Thyroid gland (tissue), 4 donors: ENCODE results near the gene ST3GAL3. TPM values are rescaled to one million over a fixed set of nuclear protein-coding genes. Genes with fewer than 3 reads are reported as not detected.

Source experiments
- DNase-seq, 2 donors: peaks; one replicate each; pipeline ENCODE4 v3.0.0-alpha.2; 2019
- H3K27ac ChIP-seq, 3 donors: fragments of 200-600 bp; sonication (generic); 1 replicate in 2 of 3; 2 replicates in 1 of 3; pipeline ENCODE4 v1.5.1; 2016 to 2019; ENCODE audit warnings: mild to moderate bottlenecking in 1 of 3, moderate library complexity in 1 of 3
- H3K27me3 ChIP-seq: fragments of 200-600 bp; sonication (generic); one replicate; pipeline ENCODE4 v1.5.1; 2019
- H3K36me3 ChIP-seq, 2 donors: fragments of 200-600 bp; sonication (generic); one replicate each; pipeline ENCODE4 v1.5.1; 2016 to 2019
- H3K4me1 ChIP-seq, 2 donors: fragments of 200-600 bp; sonication (generic); one replicate each; pipeline ENCODE4 v1.5.1; 2017 to 2019
- H3K4me3 ChIP-seq, 3 donors: fragments of 200-600 bp; sonication (generic); replicated peaks in 1 of 3; 1 replicate in 2 of 3; 2 replicates in 1 of 3; pipeline ENCODE4 v1.5.1; 2016; ENCODE audit warnings: mild to moderate bottlenecking in 1 of 3
- H3K9me3 ChIP-seq: fragments of 200-600 bp; sonication (generic); one replicate; pipeline ENCODE4 v1.5.1; 2017
- POLR2A ChIP-seq, 2 donors: fragments of 450-650 bp; IDR thresholded peaks; one replicate each; pipeline ENCODE4 v1.6.1; 2017; ENCODE audit warnings: antibody characterized with exemption in 2 of 2, mild to moderate bottlenecking in 2 of 2, moderate library complexity in 1 of 2
- WGBS, 2 donors: methylation state at CpG; one replicate each; pipeline ENCODE4 v1.1.5; 2017; 5-methylcytosine and 5-hydroxymethylcytosine counted together
- intact Hi-C: fragments of 100-400 bp; cut with DNase I; formaldehyde crosslinking; loops from one replicate; pipeline ENCODE4 v1.15.1; 2023
- total RNA-seq, 4 donors: library from RNA; depleted of rRNA; stranded (reverse); fragments of >200 nt; gene quantifications; one replicate each; pipeline ENCODE4 v1.2.3, GENCODE V29; 2016
- TF ChIP-seq, protein P1 (sequence below), 6 experiments: fragments of 200-600 bp in 3 of 6; fragments of 450-650 bp in 3 of 6; sonication (generic) in 3 of 6; IDR thresholded peaks; one replicate each; pipeline ENCODE4 v1.5.1; 2016 to 2019; ENCODE audit warnings: antibody characterized with exemption in 6 of 6, mild to moderate bottlenecking in 2 of 6, inconsistent platforms in 1 of 6, moderate library complexity in 1 of 6

ST3GAL3 gene
- total RNA-seq, 4 donors from 2014 or later: 12.1 to 17.7 (median 14.3) TPM

DNA sequence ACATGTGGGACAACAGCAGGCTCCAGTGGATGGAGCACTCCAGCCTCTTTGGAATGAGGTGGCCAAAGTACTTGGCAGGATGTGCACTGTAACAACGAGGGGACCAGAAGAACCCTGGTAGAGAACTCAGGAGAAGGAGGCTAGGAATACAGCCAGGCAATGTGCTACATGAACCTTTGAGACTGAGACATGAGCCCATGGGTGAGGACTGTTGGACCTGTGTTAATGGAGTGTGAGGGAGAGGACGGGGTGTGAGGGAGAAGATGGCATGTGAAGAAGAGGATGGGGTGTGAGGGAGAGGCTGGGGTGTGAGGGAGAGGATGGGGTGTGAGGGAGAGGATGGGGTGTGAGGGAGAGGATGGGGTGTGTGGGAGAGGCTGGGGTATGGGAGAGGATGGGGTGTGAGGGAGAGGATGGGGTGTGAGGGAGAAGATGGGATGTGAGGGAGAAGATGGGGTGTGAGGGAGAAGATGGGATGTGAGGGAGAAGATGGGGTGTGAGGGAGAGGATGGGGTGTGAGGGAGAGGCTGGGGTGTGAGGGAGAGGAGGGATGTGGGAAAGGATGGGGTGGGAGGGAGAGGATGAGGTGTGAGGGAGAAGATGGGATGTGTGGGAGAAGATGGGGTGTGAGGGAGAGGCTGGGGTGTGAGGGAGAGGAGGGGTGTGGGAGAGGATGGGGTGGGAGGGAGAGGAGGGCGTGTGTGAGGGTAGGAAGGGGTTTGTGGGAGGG is 164.0 kb downstream of the ST3GAL3 start:
- DNase-seq: no peak
- no peaks in the 10 kb centered on the region for H3K36me3 ChIP-seq
- 57 to 77% methylated on average over 3 of the region's 3 CpGs for WGBS, 2 donors
- H3K4me1 ChIP-seq: peaks cover 0 to 11% of the 10 kb centered on the region in 2 donors
- no peak overlapping the region for H3K4me3 ChIP-seq
- TF ChIP-seq POLR2A (IDR thresholded peaks at IDR 0.05): no peak
- TF ChIP-seq, protein P1, sequence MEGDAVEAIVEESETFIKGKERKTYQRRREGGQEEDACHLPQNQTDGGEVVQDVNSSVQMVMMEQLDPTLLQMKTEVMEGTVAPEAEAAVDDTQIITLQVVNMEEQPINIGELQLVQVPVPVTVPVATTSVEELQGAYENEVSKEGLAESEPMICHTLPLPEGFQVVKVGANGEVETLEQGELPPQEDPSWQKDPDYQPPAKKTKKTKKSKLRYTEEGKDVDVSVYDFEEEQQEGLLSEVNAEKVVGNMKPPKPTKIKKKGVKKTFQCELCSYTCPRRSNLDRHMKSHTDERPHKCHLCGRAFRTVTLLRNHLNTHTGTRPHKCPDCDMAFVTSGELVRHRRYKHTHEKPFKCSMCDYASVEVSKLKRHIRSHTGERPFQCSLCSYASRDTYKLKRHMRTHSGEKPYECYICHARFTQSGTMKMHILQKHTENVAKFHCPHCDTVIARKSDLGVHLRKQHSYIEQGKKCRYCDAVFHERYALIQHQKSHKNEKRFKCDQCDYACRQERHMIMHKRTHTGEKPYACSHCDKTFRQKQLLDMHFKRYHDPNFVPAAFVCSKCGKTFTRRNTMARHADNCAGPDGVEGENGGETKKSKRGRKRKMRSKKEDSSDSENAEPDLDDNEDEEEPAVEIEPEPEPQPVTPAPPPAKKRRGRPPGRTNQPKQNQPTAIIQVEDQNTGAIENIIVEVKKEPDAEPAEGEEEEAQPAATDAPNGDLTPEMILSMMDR (IDR thresholded peaks at IDR 0.05): no peak
- intact Hi-C loops: no loop called here
- H3K27me3 ChIP-seq: no peaks in the 10 kb centered on the region
- no peaks in the 10 kb centered on the region for H3K9me3 ChIP-seq
- H3K27ac ChIP-seq: no peak overlapping the region

DNA sequence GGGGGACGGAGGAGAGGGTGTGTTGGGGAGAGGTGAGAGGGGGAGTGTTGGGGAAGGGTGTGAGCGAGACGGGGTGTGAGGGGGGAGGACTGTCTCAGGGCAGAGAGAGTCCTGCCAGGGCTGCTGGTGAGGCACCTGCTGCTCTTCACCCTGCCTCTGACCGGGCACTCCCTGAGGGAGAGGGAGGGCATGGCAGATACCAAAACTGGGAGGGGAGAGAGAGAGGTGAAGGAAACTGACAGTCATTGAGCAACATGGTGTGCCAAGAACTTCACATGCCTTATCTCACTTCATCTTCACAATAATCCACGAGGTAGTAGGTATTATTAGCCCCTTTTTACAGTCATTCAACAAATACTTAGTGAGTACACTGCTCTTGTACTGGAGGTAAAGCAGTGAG is 164.9 kb downstream of the ST3GAL3 start:
- H3K36me3 ChIP-seq: no peaks in the 10 kb centered on the region
- H3K4me3 ChIP-seq: no peak overlapping the region
- H3K27me3 ChIP-seq: no peaks in the 10 kb centered on the region
- DNase-seq: no peak
- 65 to 77% methylated on average over 5 of the region's 5 CpGs for WGBS, 2 donors
- H3K9me3 ChIP-seq: no peaks in the 10 kb centered on the region
- no peak overlapping the region for H3K27ac ChIP-seq
- intact Hi-C loops: no loop called here
- H3K4me1 ChIP-seq: peaks cover 0 to 11% of the 10 kb centered on the region in 2 donors
- TF ChIP-seq, protein P1 (IDR thresholded peaks at IDR 0.05): no peak
- TF ChIP-seq POLR2A (IDR thresholded peaks at IDR 0.05): no peak

DNA sequence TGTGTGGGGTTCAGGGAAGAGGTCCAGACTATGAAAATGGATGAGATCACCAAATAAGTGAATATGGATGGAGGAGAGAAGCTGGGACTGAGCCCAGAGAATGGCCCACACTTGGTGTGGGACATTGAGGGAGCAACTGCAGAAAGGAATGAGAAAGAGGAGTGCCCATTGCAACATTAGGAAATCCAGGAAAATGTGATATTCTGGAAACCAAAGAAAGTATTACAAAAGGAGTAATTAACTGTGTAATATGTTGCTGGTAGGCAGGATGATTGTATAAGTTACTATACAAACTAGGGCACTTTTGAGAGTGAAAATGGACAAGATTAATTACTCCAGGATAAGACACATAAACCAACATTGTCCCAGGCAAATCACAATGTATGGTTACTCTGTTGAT is 166.5 kb downstream of the ST3GAL3 start:
- intact Hi-C loops: no loop called here
- Histone ChIP-seq H3K4me3 (no peak overlapping the region), H3K27ac (no peak overlapping the region), H3K36me3 (no peaks in the 10 kb centered on the region), H3K27me3 (no peaks in the 10 kb centered on the region), H3K4me1 (peaks cover 0 to 2% of the 10 kb centered on the region in 2 donors), H3K9me3 (no peaks in the 10 kb centered on the region)
- TF ChIP-seq, protein P1 (IDR thresholded peaks at IDR 0.05): no peak
- no peak for TF ChIP-seq POLR2A (IDR thresholded peaks at IDR 0.05)
- no peak for DNase-seq

DNA sequence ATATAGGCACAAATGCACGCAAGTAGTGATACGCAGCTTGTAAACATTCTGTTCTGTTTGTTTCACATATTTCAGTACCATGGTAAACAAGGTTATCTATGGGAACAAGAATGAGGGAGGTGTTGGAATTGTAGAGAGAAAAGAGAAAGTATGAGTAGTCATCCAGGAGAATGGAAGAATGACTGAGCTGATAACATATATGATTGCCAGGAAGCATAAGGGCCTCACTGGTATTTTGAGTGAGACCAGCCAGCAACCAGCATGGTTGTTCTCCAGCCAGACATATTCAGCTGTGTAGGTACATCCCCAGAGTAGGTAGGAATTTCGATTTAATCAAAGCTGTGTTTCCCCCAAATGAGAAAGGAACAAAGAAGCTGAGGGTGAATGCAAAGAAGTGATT is 167.4 kb downstream of the ST3GAL3 start:
- no peak overlapping the region for H3K27ac ChIP-seq
- H3K4me3 ChIP-seq: no peak overlapping the region
- no peak for DNase-seq
- 95 to 98% methylated on average over 3 of the region's 3 CpGs for WGBS, 2 donors
- intact Hi-C loops: no loop called here
- no peaks in the 10 kb centered on the region for H3K9me3 ChIP-seq
- H3K4me1 ChIP-seq: no peaks in the 10 kb centered on the region
- no peak for TF ChIP-seq POLR2A (IDR thresholded peaks at IDR 0.05)
- TF ChIP-seq, protein P1 (IDR thresholded peaks at IDR 0.05): no peak
- no peaks in the 10 kb centered on the region for H3K36me3 ChIP-seq
- no peaks in the 10 kb centered on the region for H3K27me3 ChIP-seq

DNA sequence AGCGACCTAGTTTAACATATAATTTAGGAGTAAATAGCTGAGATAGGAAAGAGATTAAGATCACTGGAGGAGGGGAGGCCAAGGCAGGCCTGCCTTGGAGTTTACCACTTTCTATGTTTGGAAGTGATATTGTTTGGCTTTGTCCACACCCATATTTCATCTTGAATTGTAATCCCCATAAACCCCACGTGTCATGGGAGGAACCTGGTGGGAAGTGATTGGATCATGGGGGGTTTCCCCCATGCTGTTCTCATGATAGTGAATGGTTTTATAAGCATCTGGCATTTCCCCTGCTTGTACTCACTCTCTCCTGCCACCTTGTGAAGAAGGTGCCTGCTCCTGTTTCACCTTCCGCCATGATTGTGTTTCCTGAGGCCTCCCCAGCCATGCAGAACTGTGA is 168.0 kb downstream of the ST3GAL3 start:
- TF ChIP-seq, protein P1 (IDR thresholded peaks at IDR 0.05): no peak
- TF ChIP-seq POLR2A (IDR thresholded peaks at IDR 0.05): no peak
- Histone ChIP-seq H3K36me3 (no peaks in the 10 kb centered on the region), H3K27ac (no peak overlapping the region), H3K4me1 (no peaks in the 10 kb centered on the region), H3K27me3 (no peaks in the 10 kb centered on the region), H3K9me3 (no peaks in the 10 kb centered on the region), H3K4me3 (no peak overlapping the region)
- DNase-seq: no peak
- intact Hi-C loops: no loop called here
- 92 to 94% methylated on average over 3 of the region's 3 CpGs for WGBS, 2 donors
